SU-DHL-6 (cell line): ENCODE data around the gene PHYHD1.

Source experiments
- EZH2phosphoT487 ChIP-seq: fragments of 200-600 bp; sonication (generic), shearing (Covaris generic); conservative IDR thresholded peaks from 2 replicates; pipeline ENCODE4 v1.6.1; 2018; ENCODE audit warnings: mild to moderate bottlenecking, antibody characterized with exemption, low read length, moderate library complexity, mixed read lengths
- TF ChIP-seq, protein P1 (sequence below): fragments of 200-600 bp; sonication (generic); IDR thresholded peaks from one replicate; pipeline ENCODE4 v1.5.1; 2017; ENCODE audit warnings: antibody characterized with exemption, mild to moderate bottlenecking, low read length, moderate library complexity; ENCODE audit not compliant: insufficient read depth, poor library complexity, severe bottlenecking

GRCh38 chr9:128937310-128938165 is 16.8 kb downstream of the PHYHD1 start:
- TF ChIP-seq, protein P1, sequence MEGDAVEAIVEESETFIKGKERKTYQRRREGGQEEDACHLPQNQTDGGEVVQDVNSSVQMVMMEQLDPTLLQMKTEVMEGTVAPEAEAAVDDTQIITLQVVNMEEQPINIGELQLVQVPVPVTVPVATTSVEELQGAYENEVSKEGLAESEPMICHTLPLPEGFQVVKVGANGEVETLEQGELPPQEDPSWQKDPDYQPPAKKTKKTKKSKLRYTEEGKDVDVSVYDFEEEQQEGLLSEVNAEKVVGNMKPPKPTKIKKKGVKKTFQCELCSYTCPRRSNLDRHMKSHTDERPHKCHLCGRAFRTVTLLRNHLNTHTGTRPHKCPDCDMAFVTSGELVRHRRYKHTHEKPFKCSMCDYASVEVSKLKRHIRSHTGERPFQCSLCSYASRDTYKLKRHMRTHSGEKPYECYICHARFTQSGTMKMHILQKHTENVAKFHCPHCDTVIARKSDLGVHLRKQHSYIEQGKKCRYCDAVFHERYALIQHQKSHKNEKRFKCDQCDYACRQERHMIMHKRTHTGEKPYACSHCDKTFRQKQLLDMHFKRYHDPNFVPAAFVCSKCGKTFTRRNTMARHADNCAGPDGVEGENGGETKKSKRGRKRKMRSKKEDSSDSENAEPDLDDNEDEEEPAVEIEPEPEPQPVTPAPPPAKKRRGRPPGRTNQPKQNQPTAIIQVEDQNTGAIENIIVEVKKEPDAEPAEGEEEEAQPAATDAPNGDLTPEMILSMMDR, result no peak
- no peak for TF ChIP-seq EZH2phosphoT487
